GM21526 (cell line): Measurements from ENCODE around the gene TMEM108.
A peak's percentile ranks its signal among the peaks of the same experiment; 100 is the strongest.
"Not testable (repeated sequence)": the region's sequence is repeated elsewhere in the genome, so short reads cannot be mapped to it uniquely, and the experiment has no call there.

Source experiments
- ATAC-seq: cut with Tn5 transposase; IDR thresholded peaks from one replicate; pipeline ENCODE4 v1.9.1; 2021; ENCODE audit warnings: moderate library complexity; ENCODE audit not compliant: unreplicated experiment, low FRiP score

TMEM108 gene

GRCh38 chr3:133038089-133038730, at the start of gene TMEM108:
Gene TMEM108 (plus strand): TSS chr3:133038391.
- ATAC-seq, result no peak

DNA sequence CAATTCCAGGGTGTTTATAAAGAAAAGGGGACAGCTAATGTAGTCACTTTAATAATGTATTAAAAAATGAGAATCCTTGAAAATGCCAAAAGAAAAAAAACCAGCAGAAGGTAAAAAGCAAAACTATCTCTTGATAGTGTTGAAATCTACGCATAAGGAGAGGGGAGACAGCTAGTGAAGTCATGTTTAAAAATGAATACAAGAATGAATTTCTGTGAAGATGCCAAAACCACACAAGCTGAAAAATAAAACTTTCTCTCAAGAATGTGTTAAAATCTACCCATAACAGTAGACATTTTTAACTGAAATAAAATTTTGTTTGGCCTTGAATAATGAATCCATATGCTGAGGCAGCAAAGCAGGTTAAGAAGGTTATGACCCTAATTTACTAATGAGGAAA, 42.2 kb upstream of the TMEM108 start:
- no peak for ATAC-seq

DNA sequence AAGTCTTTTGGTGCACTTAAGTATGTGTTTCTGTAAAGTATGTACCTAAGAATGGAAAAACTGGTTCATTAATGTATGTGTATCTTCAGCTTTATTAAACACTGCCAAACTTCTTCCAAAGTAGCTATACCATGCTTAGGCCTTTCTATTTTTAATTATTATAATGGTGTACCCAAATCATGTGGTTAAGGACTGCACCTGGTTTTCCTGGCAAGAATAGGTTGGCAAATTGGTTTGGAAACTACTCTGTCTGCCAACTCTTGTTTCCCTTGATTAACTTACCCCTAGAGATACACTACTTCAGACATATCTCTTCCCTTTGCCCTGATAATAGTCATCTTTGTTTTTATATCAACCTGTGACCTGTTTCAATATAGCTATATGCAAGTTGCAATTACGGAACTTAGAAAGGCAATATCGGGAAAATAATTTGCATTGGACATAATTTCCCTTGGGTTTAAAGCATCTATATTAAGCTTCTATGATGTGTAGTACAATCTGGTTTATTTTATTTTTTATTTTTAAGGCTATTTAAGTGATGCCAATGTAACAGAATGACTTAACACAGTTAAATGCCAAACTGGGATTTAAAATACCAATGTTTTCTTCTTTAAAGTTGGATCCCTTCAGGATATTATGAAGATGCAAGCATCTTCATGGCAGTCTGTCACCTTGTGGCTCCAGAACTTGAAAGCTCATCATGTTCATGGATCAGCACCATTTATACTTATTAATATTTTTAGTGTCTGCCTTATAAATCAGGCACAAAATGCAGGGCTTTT, 40.6 kb upstream of the TMEM108 start:
- ATAC-seq, result no peak

GRCh38 chr3:133005032-133005431, 33.2 kb upstream of the TMEM108 start:
- not testable (repeated sequence) for ATAC-seq

- ATAC-seq, result no peak
These were observed 30.6 kb upstream of the TMEM108 start for GRCh38 chr3:133007601-133008000.

DNA sequence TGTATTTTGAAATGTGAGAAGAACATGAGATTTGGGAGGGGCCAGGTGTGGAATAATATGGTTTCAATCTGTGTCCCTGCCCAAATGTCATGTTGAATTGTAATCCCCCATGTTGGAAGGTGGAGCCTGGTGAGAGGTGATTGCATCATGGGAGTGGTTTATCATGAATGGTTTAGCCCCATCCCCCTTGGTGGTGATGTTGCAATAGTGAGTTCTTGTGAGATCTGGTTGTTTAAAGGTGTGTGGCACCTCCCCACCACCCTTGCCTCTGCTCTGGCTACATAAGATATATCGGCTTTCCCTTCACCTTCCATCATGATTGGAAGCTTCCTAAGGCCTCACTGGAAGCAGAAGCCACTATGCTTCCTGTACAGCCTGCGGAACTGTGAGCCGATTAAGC, 23.9 kb upstream of the TMEM108 start:
- no peak for ATAC-seq

DNA sequence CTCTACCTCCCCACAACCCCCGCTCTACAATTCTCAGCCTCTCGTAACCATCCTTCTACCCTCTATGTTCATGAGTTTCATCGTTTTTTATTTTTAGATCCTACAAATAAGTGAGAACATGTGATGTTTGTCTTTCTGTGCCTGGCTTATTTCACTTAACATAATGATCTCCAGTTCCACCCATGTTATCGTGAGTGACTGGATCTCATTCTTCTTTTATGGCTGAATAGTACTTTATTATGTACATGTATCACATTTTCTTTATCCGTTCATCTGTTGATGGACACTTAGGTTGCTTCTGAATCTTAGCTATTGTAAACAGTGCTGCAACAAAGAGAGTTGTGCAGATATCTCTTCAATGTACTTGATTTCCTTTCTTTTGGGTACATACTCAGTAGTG, 22.6 kb upstream of the TMEM108 start:
- not testable (repeated sequence) for ATAC-seq

DNA sequence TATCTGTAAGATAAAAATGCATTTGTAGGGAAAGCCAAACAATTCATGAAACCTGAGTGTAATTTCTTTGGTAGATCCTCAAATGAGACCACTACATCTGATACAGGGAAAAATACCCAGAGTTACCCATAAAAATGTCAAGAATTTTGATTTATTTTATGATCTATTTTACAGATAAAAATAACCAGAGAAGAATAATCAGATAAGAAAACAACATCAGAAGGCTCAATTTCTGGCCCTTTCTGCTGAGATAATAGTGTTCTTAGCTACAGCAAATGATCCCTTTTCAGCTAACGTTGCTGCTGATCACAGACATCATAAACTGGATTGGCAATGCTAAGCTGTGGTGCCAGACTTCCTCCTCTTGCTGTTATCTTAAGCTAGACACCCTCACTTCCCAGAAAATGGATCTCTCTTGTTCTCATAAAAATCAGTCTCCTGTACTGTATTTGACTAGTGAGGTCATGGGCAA, 21.3 kb upstream of the TMEM108 start:
- no peak for ATAC-seq

GRCh38 chr3:133018921-133019320, 19.3 kb upstream of the TMEM108 start:
- no peak for ATAC-seq

- ATAC-seq, result no peak
These were observed 17.0 kb upstream of the TMEM108 start for GRCh38 chr3:133021206-133021605.

DNA sequence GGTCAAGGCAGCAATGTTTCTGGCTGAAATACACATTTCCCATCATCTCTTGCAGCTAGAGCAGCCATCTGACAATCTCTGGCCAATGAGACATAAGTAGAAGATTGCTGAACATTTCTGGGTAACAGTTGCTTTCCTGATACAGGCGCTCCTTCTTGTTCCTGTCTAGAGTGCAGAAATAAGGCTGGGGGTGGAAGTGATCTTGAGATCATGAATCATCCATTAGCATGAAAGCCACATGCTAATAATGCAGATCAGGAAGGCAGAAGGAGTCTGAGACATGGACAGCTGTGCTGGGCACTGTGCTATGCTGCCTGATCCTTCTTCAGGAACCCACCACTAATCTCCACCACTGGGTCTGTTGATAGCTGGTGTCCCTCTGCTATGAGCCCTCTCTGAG, 14.8 kb upstream of the TMEM108 start:
- no peak for ATAC-seq

DNA sequence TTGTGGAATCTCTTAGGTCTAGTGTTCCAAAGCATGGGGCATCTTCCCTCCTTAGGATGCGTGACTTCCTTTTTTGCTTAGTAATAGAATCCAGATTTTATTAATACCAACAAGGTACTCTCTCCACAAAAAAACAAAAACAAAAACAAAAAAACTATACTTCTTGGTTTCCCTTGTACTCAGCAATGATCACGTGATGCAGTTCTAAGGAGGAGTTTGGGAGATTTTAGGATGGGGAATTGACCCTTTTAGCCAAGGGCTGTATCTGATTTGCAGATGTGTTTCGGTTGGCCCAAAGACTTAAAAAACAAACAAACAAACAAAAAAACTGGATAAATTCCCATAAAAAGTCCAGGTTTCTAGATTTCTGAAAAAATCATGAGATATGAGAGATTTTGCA, 12.6 kb upstream of the TMEM108 start:
- ATAC-seq, result no peak

DNA sequence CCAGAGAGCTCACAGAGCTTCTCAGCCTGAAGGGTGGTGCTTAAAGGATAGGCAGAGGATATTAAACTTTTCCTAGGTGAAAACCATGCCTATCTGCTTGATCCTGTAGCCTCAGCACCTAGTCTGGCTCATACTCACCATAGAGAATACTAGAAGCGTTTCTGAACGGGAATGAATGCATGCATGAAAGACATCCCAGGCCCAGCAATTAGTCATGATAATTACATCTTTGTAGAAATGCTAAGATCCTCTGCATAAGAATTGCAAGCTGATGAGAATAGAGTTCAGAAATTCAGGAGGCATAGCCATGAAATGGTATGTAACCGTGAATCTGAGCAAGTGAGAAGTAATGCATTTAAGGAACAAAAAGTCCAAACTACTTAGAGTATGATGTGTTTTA, 5.9 kb upstream of the TMEM108 start:
- no peak for ATAC-seq

DNA sequence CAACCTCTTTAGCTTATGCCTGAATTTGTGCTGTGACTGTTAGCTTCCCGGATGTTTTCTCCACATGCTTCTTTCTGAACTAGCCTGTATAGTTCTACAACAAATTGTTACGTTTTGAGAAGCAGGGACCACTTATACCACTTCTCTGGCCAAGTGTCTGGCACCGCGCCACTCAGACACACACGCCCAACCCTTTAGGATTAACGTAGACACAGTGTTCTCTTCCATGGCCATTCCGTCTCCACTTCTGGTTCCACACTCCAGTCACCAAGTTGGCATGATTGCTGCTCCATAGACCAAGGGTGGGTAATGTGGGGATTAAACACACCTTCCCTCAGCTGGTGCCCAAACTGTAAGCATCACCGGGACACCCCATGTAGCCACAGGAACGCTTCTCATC, 755 bp upstream of the TMEM108 start:
- no peak for ATAC-seq

- no peak for ATAC-seq
These were observed 662 bp downstream of the TMEM108 start for GRCh38 chr3:133038731-133039375.

DNA sequence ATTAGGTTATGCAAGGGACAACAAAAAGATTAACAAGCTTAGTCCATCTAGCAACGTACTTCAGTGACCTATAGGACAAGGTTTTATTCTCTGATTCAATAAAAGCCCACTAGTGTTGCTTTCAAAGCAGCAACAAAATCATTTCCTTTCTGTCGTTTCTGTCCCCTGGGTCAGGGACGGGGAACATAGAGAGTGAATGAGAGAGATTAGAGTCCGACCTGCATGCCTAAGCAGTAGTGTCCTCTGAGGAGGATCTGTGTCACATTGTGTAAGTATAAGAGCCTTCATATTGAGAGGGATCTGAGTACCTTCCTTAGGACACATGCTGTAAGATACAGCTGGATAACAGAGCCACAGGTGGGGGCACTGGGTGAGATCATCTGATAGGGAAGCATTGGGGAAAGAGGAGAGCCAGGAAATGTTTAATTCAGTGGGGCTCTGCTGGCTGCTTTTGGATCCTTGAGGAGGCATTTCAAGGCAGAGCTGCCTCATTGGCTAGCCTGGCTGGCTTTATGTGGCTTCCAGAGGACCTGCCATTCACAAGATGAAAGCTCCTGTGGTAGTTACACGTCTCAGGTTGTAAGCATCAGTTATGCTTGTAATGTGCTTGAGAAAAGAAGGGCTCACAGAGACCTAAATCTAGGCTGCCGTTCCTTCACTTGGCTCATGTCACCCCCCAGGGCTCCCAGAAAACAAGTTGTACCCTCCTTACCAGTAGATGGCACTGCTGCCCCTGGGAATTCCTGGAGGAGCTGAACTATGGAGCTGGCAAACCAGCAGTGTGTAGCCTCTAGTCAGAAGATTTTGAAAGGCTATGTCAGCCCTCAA, 2.7 kb downstream of the TMEM108 start:
- ATAC-seq, result peak; percentile 59

DNA sequence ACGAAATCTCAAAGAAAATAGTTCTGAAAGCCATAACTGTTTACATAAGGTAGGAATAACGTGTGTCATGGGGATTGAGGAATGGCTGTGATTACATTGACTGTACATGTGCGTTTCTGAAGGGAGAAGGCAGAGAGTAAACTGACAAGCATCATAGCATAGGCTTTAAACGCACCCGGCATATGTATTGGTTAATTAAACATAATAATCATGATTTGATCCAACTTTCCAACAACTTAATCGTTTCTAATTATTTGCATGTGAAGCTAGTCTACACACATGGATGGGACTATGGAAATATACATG, 3.3 kb downstream of the TMEM108 start:
- ATAC-seq, result no peak

DNA sequence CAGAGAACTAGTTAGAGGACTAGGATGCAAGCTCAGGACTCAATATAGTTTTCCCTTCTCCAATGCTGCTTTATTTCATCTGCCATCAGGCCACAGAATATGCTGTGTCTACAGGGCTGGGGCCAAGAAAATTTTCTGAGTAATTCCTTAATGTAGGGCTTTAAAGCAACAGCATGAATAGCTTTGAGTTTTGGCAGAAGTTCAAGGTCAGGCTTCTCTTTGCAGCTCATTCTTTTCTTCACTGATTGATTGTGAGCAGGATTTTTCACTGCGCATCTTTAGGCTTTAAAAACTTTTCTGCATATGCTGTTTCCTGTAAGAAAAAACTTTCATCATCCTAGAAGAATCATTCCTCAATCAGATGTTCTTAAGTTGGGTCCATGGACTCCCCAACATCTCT, 4.6 kb downstream of the TMEM108 start:
- ATAC-seq, result no peak

- no peak for ATAC-seq
These were observed 9.8 kb downstream of the TMEM108 start for GRCh38 chr3:133047980-133048379.

- ATAC-seq, result no peak
These were observed 11.3 kb downstream of the TMEM108 start for GRCh38 chr3:133049491-133049890.

DNA sequence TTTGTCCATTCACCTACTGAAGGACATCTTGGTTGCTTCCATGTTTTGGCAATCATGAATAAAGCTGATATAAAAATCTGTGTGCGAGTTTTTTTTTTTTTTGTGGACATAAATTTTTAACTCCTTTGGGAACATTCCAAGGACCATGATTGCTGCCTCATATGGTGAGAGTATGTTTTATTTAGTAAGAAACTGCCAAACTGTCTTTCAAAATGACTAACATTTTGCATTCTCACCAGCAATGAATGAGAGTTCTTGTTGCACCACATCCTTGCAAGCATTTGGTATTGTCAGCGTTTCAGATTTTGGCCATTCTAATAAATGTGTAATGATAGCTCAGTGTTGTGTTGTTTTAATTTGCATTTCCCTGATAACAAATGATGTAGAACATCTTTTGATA, 12.7 kb downstream of the TMEM108 start:
- ATAC-seq, result no peak
